IMR-90 (cell line): ENCODE results near the gene PANK2.

Experiments
- CEBPB ChIP-seq: IDR thresholded peaks from 2 replicates; pipeline ENCODE4 v1.6.1; 2012; ENCODE audit warnings: low read depth, low read length, improper control_type of control experiment
- CTCF ChIP-seq: conservative IDR thresholded peaks from 2 replicates; pipeline ENCODE4 v1.5.1; 2012; ENCODE audit warnings: mild to moderate bottlenecking, low read depth, low read length, improper control_type of control experiment
- FOS ChIP-seq: fragments of 150-350 bp; IDR thresholded peaks from 2 replicates; pipeline ENCODE4 v1.6.1; 2016; ENCODE audit warnings: low read depth, low read length
- POLR2A ChIP-seq: IDR thresholded peaks from 2 replicates; pipeline ENCODE4 v1.6.1; 2012; ENCODE audit warnings: mild to moderate bottlenecking, low read depth, low read length
- RFX5 ChIP-seq: IDR thresholded peaks from 2 replicates; pipeline ENCODE4 v1.8.0; 2012; ENCODE audit warnings: low read depth, mild to moderate bottlenecking, low read length, moderate library complexity
- SMC3 ChIP-seq: fragments of 150-350 bp; IDR thresholded peaks from 2 replicates; pipeline ENCODE4 v1.6.1; 2016; ENCODE audit warnings: low read depth, mild to moderate bottlenecking, antibody characterized with exemption, low read length, moderate library complexity
- USF2 ChIP-seq: fragments of 150-350 bp; IDR thresholded peaks from 2 replicates; pipeline ENCODE4 v1.6.1; 2017; ENCODE audit warnings: mild to moderate bottlenecking, antibody characterized with exemption, low read length, low read depth

- no peak for TF ChIP-seq SMC3
- no peak for TF ChIP-seq CTCF
- no peak for TF ChIP-seq POLR2A
- no peak for TF ChIP-seq USF2
- TF ChIP-seq CEBPB = no peak
- TF ChIP-seq RFX5 = no peak
- TF ChIP-seq FOS = no peak
Measured at GRCh38 chr20:3857405-3857804, 31.8 kb upstream of the PANK2 start.
